ENCODE results near the gene GOLPH3L. TPM values are rescaled to one million over a fixed set of nuclear protein-coding genes. Genes with fewer than 3 reads are reported as not detected.
A peak's percentile ranks its signal among the peaks of the same experiment; 100 is the strongest.

Gene GOLPH3L
- total and polyA plus RNA-seq, 2 donors (not counting 1 experiment from before 2014, with no cell fraction given) = 7.4 to 25.3 TPM

- Histone ChIP-seq H3K27ac (ENCODE audit: low read length in 2 of 2) (no peak overlapping the region), H3K4me2 (replicated peaks; ENCODE audit: low read depth, low read length, poor library complexity, severe bottlenecking) (no peak overlapping the region), H3K79me2 (ENCODE audit: control insufficient read depth, insufficient read depth, low read length) (peaks cover 50% of the 10 kb centered on the region), H3K4me1 (ENCODE audit: control insufficient read depth in 2 of 2, insufficient read depth in 2 of 2, low read length in 2 of 2) (peaks cover 44 to 52% of the 10 kb centered on the region in 2 donors), H2AFZ (ENCODE audit: insufficient read depth, low read depth, low read length, poor library complexity, severe bottlenecking) (no peak overlapping the region), H3K9me3 (ENCODE audit: control extremely low read depth in 1 of 3, control insufficient read depth in 2 of 3, insufficient read depth in 1 of 3, low read length in 2 of 3) (no peaks in the 10 kb centered on the region), H3K36me3 (replicated peaks in 1 of 2; ENCODE audit: control extremely low read depth in 1 of 2, control insufficient read depth in 1 of 2, extremely low read depth in 1 of 2, insufficient read depth in 2 of 2, low read length in 1 of 2) (peaks cover 3 to 38% of the 10 kb centered on the region in 2 experiments), H3K4me3 (ENCODE audit: control extremely low read depth in 1 of 5, extremely low read depth in 1 of 5, insufficient read depth in 1 of 5, low read depth in 2 of 5, low read length in 4 of 5) (no peak overlapping the region), H4K20me1 (ENCODE audit: control insufficient read depth, insufficient read depth, low read length, poor library complexity, severe bottlenecking) (peaks cover 6% of the 10 kb centered on the region), H3K9ac (ENCODE audit: low read length) (no peak overlapping the region), H3K27me3 (replicated peaks in 1 of 4; ENCODE audit: control extremely low read depth in 1 of 4, control insufficient read depth in 3 of 4, insufficient read depth in 4 of 4, low read length in 3 of 4) (no peaks in the 10 kb centered on the region)
- Mint-ChIP-seq H3K27me3 (no peaks in the 10 kb centered on the region), H3K4me3 (no peak overlapping the region), H3K4me1 (peaks cover 56% of the 10 kb centered on the region), H3K27ac (peak overlapping the region; percentile 21), H3K9me3 (ENCODE audit: insufficient read depth) (no peaks in the 10 kb centered on the region)
- no peak for TF ChIP-seq EZH2 (IDR thresholded peaks at IDR 0.05; ENCODE audit: borderline replicate concordance, insufficient read depth, low read depth, low read length, poor library complexity, severe bottlenecking)
- TF ChIP-seq CTCF (IDR thresholded peaks at IDR 0.05) = no peak
- ChIA-PET CTCF (interaction anchor here (1.1 to 23.2 kb wide), 3 partner anchors 8 to 55 kb away, joined by 4 to 661 read pairs (median 5); no protein-coding TSS in a partner anchor), POLR2A (interaction anchor here (0.6 to 0.9 kb wide), 3 partner anchors 10 to 40 kb away, joined by 3 to 8 read pairs (median 4); no protein-coding TSS in a partner anchor)
- ATAC-seq (ENCODE audit: low read depth) (no peak), DNase-seq (no peak)
- intact Hi-C loops (cut with micrococcal nuclease) = no loop called here
- WGBS (ENCODE audit: insufficient coverage) = 89% methylated on average over 12 of the region's 12 CpGs
Observed at GRCh38 chr1:150615346-150616201, 81.4 kb downstream of the GOLPH3L start.
